Measurements from ENCODE around the gene TMTC2.

Gene TMTC2

DNA sequence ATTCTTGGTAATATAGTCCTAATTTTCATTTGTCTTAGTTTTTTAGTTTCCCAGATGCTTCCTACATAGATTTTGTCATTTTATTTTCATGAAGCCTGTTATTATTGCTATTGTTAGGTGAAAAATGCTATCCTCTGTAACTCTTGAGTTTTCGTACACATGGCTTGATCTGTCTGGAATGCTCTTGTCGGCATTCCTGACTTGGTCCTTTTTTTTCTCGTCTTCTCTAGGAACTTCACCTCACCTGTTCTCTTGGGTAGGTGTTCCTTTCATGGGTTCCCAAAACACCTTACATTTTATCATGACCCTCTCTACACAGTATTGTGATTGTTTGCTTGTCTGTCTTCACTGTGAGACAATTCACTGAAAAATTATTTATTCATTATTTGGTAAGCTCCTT is 267.4 kb downstream of the TMTC2 start:
- DNase-seq (ENCODE audit: low read depth) = no peak

DNA sequence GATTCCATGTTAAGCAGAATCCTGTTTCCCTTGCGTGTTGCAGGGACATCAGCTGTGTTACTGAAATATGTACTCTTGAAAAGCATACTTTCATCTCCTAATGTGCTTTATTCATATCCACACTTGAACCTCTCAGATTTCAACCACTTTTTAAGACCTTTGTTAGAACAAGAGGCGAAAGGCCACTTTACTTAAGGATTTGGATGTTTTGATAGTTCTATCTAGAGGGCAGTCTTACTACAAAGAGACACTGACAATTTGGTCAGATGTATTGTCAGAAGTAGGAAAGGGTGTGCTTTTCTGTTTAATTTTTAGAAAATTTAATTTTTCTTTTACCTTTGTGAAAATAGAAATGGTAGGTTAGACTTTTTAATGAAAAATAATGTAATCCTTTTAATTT is 267.9 kb downstream of the TMTC2 start:
- no peak for DNase-seq (ENCODE audit: low read depth)

DNA sequence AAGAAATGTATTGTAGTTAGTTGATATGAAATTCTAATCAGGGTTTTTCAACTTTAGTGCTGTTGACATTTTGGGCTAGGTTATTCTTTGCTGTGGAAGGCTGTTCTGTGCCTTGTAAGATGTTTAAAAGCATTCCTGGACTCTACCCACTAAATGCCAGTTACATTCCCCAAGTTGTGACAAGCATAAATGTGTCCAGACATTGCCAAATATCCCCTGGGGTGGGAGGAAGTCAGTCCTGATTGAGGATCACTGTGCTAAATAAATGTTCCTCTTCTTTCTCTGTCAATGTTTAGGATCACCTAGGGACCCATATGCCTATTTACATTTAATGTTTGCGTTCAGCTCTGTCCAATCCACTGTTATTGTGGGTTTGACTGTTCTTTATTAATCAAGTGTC is 268.3 kb downstream of the TMTC2 start:
- DNase-seq (ENCODE audit: low read depth) = no peak

DNA sequence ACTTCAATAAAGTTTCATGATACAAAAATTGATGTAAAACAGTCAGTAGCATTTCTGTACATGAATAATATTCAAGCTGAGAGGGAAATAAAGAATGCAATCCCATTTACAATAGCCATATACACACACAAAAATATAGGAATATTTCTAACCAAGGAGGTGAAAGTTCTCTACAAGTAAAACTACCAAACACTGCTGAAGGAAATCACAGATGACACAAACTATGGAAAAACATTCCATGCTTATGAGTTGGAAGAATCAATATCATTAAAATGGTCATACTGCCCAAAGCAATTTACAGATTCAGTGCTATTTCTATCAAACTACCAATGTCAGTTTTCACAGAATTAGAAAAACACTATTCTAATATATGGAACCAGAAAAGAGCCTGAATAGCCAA is 272.3 kb downstream of the TMTC2 start:
- no peak for DNase-seq (ENCODE audit: low read depth)

DNA sequence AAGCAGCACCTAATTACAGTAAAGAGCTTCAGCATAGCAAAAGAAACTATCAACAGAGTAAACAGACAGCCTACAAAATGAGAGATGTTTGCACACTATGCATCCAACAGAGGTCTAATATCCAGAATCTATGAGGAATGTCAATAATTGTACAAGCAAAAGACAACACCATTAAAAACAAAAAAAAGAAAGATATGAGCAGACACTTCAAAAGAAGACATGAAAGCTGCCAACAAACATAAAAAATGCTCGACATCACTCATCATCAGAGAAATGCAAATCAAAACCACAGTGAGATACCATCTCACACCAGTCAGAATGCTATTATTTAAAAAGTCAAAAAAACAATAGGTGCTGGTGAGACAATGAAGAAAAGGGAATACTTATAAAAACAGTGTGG is 273.1 kb downstream of the TMTC2 start:
- no peak for DNase-seq (ENCODE audit: low read depth)

DNA sequence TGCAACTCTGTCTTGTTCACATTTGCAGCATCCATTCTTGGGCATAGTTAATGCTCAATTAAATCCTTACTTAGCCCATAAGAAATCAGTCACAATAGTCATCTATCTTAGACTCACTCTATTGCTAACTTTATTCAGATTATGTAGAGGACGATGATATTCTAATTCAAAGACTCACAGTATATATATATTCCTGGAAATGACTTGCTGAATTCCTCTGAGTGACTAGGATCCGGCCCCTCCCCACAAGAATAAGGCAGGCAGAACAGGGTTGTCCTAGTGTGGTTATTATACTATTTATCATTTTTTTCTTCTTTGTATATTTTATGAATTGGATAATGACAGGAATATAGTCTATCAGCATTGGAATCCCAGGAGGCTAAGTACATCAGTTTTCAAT is 275.1 kb downstream of the TMTC2 start:
- no peak for DNase-seq (ENCODE audit: low read depth)

DNA sequence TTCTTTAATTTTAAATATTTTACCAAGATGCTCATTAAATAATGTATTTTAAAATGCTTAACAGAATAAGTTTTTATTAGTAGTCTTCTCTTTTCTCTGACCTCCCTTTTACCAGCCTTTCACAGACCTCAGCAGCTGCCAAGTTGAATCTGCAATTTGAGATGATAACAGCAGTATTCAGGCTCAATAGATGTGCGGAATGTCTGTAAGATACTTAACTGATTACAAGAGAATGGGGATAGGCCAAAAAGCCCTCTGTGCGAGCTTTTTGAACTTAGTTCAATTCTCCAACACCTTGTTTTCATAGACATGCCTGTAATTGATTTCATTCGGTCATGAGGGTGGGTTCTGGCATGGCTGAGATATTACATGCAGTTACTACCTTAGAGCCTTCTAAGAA is 277.2 kb downstream of the TMTC2 start:
- no peak for DNase-seq (ENCODE audit: low read depth)

DNA sequence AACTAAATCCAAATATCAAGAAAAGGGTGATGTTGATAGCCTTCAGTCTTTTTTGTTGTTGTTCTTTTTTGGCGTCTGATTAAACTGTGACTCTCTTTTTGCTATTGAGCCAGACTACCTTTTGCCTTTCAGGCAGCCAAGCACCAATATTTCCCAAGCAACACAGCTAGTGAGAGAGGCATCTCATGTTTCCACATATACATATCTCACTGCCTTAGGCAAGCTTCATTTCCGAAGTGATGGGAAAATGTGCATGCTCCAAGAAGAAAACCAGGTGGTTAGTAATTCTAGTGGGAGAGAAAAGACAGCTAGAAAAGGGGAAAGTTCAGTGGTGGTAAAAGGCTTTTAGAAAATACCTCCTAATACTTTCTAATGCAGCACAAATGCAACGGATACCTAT is 277.7 kb downstream of the TMTC2 start:
- no peak for DNase-seq (ENCODE audit: low read depth)

DNA sequence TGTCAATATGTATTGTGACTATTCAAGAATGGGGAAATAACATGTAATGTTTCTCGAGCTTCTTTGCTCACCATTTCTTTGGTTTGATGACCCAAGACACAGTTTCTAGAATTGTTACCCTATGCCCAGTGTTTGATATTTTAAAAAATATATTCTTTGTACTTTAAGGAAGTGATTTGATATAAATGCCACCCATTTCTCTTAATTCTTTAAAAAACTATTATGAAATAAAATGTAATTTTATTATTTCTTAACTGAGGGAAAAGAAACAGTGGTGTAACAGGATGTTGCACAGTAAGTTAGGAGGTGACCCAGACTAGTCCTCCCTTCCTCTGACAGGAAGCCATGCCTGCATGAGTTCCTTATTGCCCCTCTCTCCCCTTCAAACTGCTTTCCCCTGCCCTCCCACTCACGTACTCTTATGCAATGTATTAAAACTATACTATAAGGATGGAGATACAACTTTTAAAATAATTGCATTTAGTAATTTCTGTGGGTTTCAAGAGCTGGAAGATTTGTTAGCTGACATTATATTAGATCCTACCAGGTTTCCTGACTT is 279.4 kb downstream of the TMTC2 start:
- no peak for DNase-seq (ENCODE audit: low read depth)

DNA sequence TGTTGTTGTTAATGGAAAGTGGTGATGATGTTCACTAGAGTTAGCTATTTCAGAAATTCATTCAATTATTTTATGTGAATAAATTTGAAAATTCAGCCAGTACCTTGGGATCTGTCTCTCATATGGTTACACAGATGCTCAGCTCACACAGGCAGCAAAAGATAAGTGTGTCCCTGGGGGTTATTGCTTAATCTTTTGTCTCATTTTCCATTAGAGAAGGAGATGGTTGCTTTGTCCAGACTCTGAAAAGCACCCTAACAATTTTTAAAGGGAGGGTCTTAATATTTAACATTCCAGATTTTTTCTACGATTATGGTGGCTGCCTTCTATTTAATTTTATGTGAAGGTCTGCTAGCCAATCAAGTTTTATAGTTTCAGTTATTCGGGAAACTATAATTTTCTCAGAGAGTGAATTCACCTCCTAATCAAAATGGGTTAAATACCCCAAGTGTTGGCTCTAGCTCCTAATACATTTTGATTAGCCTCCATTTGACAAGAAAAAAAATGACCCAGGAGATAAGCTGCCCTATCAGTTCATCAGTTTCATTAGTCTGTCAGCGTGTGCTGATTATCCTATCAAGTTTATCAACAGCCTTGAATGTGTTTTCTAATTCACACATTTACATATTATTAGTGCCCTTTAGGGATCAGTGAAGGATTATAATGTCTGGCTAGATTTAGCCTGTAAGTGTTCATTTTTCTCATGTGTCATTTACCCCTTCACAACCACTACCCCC is 282.1 kb downstream of the TMTC2 start:
- no peak for DNase-seq (ENCODE audit: low read depth)

DNA sequence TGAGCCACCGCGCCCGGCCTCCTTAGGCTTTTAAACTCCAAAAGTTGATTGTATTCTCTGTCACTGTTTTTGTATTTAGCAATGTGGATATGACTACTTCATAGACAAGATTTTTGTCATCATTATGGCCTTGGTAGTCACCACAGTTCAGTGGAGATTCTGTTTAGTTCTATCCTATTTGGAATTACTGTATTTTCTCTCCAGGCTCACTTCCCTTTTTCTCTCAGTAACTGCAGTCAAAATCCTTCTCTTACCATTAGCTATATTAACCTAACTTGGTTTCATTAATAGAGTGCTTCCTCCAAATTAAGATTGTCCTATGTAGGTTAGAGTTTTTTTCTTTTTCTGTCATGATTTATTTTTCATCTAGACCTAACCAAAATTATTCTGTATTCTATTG is 283.9 kb downstream of the TMTC2 start:
- DNase-seq (ENCODE audit: low read depth) = no peak

DNA sequence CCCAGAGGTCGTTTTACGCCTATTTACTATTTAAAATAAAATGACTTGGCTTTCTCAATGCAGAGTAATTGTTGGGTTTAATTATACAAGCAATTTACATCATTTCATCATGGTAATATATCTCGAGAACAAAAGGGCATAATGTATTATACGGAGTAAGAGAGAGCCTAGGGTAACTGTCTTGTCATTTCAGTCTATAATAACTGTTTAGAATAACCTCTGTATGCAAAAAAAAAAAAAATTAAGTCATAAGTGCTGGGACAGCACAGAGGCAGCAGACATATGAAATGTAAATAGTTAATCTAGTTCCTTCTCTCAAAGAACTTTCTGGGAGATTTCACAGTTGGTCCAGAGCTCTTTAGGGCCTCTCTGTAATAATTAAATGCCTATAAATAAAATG is 284.9 kb downstream of the TMTC2 start:
- DNase-seq (ENCODE audit: low read depth) = no peak

DNA sequence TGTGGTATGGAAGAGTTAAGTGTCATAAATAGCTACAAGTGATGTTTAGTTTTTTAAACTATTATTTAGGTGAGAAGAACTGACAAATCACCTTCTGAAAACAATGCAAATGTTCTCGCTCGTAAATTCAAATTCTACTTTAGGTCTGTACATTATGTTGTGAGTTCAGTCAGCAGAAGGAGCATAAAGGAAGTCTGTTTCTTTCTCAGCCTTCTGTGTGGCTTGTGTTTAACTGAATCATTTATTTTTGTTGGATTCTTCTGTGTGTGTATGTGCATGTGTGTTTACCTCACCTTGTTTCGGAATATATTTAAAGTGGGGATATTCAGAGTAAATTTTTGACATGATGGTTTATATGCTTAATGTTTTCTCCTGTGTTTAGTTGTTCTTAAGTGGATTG is 285.9 kb downstream of the TMTC2 start:
- no peak for DNase-seq (ENCODE audit: low read depth)

DNA sequence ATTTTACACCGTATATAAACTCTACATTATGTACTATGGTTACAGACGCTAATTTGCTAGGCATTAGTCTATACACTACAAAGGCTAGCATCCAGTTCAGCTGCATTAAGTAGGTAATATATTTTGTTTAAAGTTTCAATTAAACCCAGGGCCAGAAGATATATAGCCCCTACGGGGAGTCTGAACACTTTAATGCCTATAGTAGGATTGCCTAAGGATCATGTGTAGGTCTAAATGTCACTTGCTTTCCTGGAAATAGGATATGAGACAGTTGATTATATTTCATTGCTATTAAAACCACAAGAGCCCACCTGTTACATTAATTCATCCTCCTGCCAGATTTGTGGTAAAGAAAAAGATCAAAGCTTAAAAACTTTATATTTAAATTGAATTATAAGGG is 286.9 kb downstream of the TMTC2 start:
- no peak for DNase-seq (ENCODE audit: low read depth)

DNA sequence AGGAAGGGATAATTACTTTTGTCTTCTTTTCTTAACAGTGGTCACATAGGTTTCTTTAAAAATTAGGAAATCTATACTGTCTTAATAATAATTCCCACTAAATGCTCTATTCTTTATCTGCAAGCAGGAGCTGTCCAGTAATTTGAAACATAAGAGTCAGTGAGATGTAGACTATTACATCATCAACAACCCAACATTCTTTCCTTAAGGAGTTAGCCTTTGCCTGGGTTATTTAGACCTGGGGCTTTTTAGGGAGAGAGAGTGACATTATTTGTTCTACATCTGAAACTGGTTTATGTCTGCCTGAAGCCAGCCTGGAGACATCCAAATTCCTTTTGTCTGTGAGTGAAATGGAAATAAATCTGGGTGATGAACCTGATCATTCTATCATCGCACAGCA is 294.4 kb downstream of the TMTC2 start:
- no peak for DNase-seq (ENCODE audit: low read depth)

DNA sequence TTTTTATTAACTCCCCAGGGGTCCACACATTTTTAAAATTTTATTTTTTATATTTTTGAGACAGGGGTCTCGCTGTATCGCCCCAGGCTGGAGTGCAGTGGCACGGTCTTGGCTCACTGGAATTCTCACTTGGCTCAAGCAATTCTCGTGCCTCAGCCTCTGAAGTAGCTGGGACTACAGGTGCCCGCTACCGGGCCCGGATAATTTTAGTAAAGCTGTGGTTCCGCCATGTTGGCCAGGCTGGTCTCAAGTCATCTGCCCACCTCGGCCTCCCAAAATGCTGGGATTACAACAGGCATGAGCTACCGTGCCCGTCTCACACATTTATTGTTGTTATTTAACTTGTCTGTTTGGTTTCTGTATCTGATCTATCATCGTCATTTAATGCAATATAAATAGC is 307.4 kb downstream of the TMTC2 start:
- no peak for DNase-seq (ENCODE audit: low read depth)

DNA sequence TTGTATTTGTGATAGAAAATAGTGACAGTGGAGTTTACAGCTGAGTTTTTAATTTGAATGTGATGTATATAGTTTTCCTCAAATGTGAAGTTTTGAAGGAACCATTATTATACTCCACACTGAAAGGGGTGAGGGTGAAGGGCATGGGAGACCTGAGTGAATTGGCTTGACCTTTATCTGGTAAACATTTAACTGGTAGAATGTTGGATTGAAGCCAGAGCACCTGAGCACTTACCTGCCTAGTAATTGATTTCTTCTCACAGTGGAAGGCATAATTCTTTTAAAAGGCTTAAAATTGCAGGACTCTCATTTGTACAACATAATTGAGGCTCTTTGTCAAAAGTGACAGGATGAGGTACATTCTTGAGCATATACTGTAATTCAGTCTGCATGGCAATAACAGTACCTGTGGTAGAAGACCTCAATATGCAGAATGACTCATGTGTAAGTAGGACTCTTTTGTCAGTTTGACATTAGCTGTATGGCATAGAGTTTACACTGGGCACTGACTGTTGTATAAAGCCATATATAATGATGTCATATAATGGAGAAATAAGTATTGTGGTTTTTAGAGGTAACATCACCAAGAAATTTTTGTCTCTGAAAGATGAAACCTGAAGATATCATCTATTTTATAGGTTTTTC is 309.6 kb downstream of the TMTC2 start:
- DNase-seq (ENCODE audit: low read depth) = no peak

DNA sequence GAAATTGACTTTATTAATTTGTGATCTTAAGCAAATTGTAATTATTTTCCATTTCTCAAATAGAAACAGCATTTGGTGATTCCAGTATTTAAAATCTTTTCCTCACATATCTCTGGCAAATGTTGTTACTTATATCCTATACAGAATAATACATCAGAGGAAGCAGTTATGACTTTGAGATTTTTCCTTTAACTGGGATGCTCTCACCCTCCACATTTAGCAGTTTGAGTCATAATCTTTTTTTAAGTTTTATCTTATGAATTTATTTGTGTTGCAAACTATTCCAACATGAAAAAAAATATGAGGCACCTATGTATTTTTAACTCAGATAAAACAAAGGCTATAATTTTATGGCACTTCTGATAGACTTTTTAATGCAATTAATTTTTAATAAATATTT is 311.8 kb downstream of the TMTC2 start:
- DNase-seq (ENCODE audit: low read depth) = no peak

DNA sequence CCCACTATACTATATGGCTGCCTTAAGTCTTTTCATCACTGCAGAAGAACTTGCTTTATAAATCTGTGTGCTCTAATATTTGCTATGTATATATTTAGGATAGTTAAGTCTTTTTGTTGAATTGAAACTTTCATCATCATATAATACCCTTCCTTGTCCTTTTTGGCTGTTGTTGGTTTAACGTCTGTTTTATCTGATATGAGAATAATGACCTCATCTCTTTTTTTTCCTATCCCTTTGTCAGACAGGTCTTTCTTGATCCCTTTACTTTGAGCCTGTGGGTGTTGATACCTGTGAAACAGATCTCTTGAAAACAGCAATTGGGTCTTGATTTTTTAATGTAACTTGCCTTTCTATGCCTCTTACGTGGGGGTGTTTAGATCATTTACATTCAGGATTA is 316.3 kb downstream of the TMTC2 start:
- no peak for DNase-seq (ENCODE audit: low read depth)

DNA sequence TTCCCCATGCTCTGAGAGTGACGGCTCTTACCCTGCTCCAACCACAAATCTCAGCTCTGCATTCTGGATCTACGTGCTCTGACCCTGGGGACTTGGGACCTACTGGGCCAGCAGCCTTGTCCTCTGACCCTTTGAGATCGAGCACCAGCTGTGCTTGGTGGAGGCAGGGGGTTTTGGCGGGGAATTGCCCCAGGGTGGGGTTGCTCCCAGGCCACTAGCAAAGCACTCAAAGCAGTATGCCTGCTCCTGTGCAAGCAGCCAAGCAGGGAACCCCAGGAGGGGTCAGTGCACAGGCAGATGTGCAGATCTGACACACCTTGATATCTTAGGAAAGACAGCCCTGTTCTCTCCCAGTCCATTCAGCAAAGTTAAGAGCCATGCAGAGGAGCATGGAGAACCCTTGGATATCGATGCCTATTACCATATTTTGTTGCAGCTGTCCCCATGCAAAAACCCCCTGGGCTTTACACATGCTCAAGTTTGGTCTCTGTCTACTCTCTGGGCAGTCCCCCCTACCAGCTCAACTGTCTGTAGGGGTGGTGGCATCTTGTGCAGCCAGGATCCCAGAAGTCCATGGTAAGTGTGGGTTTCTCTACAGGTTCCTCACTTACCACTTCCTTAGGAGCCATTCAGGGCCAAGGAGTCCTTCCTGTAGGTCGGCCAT is 319.0 kb downstream of the TMTC2 start:
- DNase-seq (ENCODE audit: low read depth) = no peak

DNA sequence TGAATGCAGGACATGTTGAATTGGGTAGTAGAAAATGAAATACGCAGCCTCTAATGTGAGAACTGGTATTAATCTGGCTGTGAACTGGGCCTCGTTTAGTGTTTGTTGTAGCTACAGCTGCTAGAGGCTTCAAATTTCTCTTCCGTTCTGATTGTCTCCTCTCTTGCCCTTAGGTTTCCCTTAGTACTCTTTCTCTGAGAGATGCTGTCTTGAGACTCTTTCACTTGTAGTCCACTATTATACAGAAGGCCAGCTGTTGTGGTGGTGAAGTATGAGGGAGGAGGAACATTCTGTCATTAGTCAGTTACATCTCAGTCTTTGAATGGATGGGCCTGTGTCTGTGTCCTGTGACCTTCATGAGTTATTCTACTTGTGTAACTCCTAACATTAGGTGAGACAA is 322.0 kb downstream of the TMTC2 start:
- DNase-seq (ENCODE audit: low read depth) = no peak

DNA sequence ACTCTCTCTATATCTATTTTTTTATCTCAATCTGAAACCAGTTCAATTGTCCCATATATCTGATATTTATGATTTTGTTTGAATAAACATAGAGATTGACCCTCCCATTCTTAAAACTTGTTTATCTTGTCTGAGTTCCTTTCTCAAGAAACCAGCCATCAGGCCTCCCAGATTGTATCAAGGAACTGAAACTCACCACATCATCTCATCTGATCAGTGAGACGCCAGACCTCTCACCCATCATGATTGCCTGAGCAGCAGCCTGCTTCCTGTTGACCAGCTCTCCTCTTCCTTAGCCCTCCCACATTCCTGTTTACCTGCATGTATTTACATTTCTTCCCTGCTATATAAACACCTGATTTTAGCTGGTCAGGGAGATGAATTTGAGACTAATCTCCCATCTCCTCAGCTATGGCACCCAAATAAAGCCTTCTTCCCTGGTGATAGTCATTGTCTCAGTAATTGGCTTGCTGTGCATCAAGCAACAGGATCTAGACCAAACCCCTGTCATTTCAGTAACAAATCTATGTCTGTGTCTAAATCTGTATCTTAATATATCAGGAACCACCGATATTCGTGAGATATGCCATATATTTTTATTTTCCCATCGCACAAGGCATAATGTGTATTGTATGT is 323.6 kb downstream of the TMTC2 start:
- no peak for DNase-seq (ENCODE audit: low read depth)
